Activated naive CD4-positive, alpha-beta T cell treated with anti-CD3 and anti-CD28 coated beads for 36 hours (primary cell): ENCODE measurements around the gene CDHR3. TPM values are rescaled to one million over a fixed set of nuclear protein-coding genes. Genes with fewer than 3 reads are reported as not detected.
"Not testable (repeated sequence)": the region's sequence is repeated elsewhere in the genome, so short reads cannot be mapped to it uniquely, and the experiment has no call there.

Source experiments
- CTCF ChIA-PET: fragments of 350-600 bp; sonication (Branson Sonifier 250); formaldehyde crosslinking; loops from one replicate; lab custom pipeline; 2021; ENCODE audit warnings: antibody characterized with exemption; lab: Charles Lee
- DNase-seq: peaks from one replicate; pipeline ENCODE4 v3.0.0-alpha.2; 2020
- H3K27ac Mint-ChIP-seq: one replicate; pipeline ENCODE4 v1.8.0; 2021; ENCODE audit warnings: mild to moderate bottlenecking, mixed read lengths
- H3K27me3 Mint-ChIP-seq: one replicate; pipeline ENCODE4 v1.8.0; 2021; ENCODE audit warnings: low read depth, mixed read lengths
- H3K36me3 Mint-ChIP-seq: one replicate; pipeline ENCODE4 v1.8.0; 2021; ENCODE audit warnings: low read depth, mixed read lengths
- H3K4me1 Mint-ChIP-seq: one replicate; pipeline ENCODE4 v1.8.0; 2021; ENCODE audit warnings: low read depth, mixed read lengths
- H3K4me3 Mint-ChIP-seq: one replicate; pipeline ENCODE4 v1.8.0; 2021; ENCODE audit warnings: mild to moderate bottlenecking, moderate library complexity, mixed read lengths
- H3K9me3 Mint-ChIP-seq: one replicate; pipeline ENCODE4 v1.8.0; 2021; ENCODE audit warnings: mixed read lengths
- intact Hi-C: fragments of 100-400 bp; cut with micrococcal nuclease; formaldehyde crosslinking; loops from one replicate; pipeline ENCODE4 v1.15.1; 2023
- total RNA-seq, 2 experiments: library from RNA; stranded (reverse); gene quantifications; one replicate each; pipeline ENCODE4 v1.2.3, GENCODE V29; 2021

The CDHR3 gene
- total RNA-seq, 2 experiments from 2014 or later: 0.52 to 0.93 TPM

DNA sequence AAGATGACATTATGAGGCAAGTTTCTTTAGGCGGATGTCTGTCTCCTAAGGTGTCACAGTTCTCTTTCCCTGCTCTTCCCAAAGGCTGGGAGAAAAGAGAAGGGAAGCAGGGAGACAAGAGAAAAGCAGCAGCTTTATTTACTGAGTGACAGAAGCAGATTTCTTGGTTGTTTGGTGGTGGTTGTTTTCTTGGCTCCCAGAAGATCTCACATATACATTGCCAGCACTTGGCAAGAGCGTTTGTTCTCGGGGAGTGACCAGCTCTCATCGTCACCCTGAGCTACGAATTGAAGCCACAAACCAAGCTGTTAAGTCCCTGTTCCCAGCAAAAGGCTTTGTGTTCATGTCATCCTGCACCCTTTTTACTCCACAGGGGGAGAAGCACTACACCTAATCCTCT is 11.4 kb downstream of the CDHR3 start:
- Mint-ChIP-seq H3K36me3 (no peaks in the 10 kb centered on the region), H3K27ac (no peak overlapping the region), H3K4me3 (no peak overlapping the region), H3K4me1 (no peaks in the 10 kb centered on the region), H3K27me3 (no peaks in the 10 kb centered on the region), H3K9me3 (no peaks in the 10 kb centered on the region)
- intact Hi-C loops: no loop called here
- DNase-seq: no peak
- CTCF ChIA-PET: no interaction called here

DNA sequence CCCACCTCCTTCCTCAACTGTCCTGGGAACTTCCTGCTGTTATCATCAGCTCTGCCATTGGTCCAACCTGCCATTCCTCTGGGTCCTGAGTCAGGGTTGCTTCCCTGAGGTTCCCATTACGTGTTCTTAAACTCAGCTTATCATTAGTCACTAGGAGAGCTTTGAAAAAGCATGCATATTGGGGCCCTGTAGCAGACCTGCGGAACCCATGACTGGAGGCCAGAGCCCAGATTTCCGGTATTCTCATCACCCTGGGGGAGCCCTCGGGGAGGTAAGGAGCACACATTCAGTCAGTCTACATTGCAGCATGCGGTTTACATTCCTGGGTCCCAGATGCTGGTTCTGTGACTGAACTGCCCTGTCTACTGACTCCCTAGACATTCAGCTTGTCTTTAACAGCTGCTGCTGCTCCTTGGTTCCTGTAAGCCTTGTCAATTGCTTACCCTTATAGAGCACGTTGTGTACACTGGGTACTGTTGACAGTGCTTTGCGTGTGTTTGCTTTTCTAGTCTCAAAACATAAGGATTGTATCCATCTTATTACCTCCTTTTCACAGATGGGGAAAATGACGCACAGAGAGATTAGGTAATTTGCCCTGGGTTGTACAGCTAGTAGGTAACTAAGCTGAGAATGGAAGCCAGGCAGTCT is 12.8 kb downstream of the CDHR3 start:
- no peak for DNase-seq
- Mint-ChIP-seq H3K27ac (no peak overlapping the region), H3K27me3 (no peaks in the 10 kb centered on the region), H3K36me3 (no peaks in the 10 kb centered on the region), H3K4me1 (no peaks in the 10 kb centered on the region), H3K4me3 (no peak overlapping the region), H3K9me3 (no peaks in the 10 kb centered on the region)
- CTCF ChIA-PET: no interaction called here
- intact Hi-C loops: no loop called here

DNA sequence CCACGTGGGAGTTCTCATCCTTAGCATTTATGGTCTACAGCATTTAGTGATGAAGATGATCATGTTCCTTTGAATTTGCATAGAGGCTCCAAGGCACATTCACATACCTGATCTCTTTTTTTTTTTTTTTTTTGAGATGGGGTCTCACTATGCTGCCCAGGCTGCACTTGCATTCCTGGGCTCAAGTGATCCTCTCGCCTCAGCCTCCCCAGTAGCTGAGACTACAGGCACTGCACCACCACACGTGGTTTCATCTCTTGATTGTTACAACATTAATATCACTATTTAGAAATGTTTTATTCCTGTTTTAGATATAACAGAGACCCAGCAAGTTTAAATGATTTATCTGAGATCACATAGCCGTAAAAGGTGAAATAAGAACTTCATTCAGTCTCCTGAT is 13.8 kb downstream of the CDHR3 start:
- no peaks in the 10 kb centered on the region for H3K27me3 Mint-ChIP-seq
- H3K27ac Mint-ChIP-seq: no peak overlapping the region
- no peaks in the 10 kb centered on the region for H3K4me1 Mint-ChIP-seq
- DNase-seq: no peak
- CTCF ChIA-PET: no interaction called here
- no peaks in the 10 kb centered on the region for H3K9me3 Mint-ChIP-seq
- H3K36me3 Mint-ChIP-seq: no peaks in the 10 kb centered on the region
- H3K4me3 Mint-ChIP-seq: no peak overlapping the region
- intact Hi-C loops: no loop called here

DNA sequence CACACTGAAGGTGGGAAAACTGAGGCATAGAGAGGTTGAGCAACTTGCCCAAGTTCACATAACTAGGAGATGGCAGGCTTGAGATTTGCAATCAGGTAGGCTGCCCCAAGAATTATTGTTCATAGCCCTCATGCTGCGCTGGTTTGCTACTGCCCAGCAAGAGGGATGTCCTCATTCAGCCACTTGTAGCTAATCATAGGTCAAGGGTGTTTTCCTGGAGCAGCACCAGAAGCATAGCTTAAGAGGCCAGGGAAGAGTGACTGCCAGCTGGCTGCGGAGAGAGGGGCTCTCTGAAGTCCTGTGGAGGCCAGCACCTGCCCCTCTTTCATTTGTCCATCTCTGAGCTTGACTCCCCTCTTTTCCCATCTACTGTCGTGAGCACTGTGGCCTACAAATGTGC is 15.0 kb downstream of the CDHR3 start:
- intact Hi-C loops: no loop called here
- no peak for DNase-seq
- no peaks in the 10 kb centered on the region for H3K27me3 Mint-ChIP-seq
- H3K4me1 Mint-ChIP-seq: no peaks in the 10 kb centered on the region
- no peaks in the 10 kb centered on the region for H3K9me3 Mint-ChIP-seq
- CTCF ChIA-PET: no interaction called here
- no peak overlapping the region for H3K4me3 Mint-ChIP-seq
- H3K27ac Mint-ChIP-seq: no peak overlapping the region
- H3K36me3 Mint-ChIP-seq: no peaks in the 10 kb centered on the region

DNA sequence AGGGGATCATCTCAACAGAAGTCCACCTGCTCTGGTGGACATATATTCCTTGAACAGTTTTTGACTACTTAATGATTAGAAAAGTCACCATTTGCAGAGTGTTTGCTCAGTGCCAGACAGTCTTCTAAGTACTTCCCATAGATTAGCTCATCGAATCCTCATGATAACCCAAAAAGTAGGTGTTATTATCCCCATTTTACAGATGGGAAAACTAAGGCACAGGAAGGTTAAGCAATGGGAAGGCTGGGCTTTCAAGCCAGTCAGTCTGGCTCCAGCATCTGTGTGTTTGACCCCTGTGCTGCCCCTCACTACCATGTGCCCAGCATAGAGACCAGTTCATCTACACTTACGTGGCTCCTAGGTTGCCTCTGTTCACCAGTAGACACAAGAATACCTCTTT is 15.9 kb downstream of the CDHR3 start:
- no peaks in the 10 kb centered on the region for H3K36me3 Mint-ChIP-seq
- no peaks in the 10 kb centered on the region for H3K9me3 Mint-ChIP-seq
- no peak overlapping the region for H3K27ac Mint-ChIP-seq
- no peak for DNase-seq
- no peak overlapping the region for H3K4me3 Mint-ChIP-seq
- H3K27me3 Mint-ChIP-seq: no peaks in the 10 kb centered on the region
- intact Hi-C loops: no loop called here
- CTCF ChIA-PET: interaction anchor here (0.6 kb wide), 1 partner anchor 19 kb away, joined by 3 read pairs; no protein-coding TSS in a partner anchor
- H3K4me1 Mint-ChIP-seq: no peaks in the 10 kb centered on the region

DNA sequence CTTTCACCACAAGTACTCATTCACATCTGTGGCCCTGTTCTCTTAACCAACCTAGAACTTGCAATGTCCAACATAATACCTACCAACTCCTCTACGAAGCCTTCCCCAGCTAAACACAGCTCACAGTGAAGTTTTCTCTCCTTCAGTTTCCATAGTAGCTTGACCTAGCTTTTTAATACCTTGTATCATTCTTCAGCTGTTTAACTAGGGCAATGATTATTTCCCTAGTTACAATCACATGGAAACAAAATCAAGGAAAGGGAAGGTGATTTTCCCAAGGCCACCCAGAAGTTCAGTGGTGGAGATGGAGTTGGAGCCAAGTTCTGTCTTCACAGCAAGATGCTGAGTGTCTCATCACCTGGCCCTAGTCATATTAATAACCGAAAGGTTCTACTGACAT is 16.3 kb downstream of the CDHR3 start:
- Mint-ChIP-seq H3K9me3 (no peaks in the 10 kb centered on the region), H3K27me3 (no peaks in the 10 kb centered on the region), H3K4me3 (no peak overlapping the region), H3K36me3 (no peaks in the 10 kb centered on the region), H3K4me1 (no peaks in the 10 kb centered on the region), H3K27ac (no peak overlapping the region)
- intact Hi-C loops: no loop called here
- CTCF ChIA-PET: no interaction called here
- DNase-seq: no peak

DNA sequence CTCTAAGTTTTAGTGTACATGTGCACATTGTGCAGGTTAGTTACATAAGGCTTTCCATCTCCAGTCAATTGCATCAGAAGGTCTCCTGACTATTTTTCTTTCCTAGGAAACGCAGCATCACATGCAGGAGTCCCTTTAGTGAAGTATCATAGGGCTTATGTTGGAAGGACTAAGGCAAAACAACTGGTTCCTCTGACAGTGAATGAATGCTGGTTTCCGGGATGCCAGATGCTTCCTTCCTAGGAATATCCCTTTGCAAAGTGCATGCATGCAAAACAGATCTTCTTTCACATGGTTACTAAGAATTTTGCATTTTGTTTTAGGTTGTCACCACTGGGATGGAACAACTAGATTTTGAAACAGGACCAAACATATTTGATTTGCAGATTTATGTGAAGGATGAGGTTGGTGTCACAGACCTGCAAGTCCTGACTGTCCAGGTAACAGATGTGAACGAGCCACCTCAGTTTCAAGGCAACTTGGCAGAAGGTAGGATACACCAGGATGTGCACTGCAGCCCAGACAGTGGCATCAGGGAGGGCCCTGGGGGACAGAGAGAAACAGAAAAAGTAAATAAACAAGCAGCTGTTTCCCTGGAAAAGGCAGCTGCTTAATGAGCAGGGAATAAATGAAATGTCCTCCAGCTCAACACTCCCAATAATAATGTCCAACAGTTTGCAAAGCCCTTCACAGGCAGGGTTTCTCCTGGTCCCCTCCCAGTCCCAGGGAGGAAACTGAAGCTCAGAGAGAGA is 17.8 kb downstream of the CDHR3 start:
- Mint-ChIP-seq H3K4me3 (no peak overlapping the region), H3K36me3 (no peaks in the 10 kb centered on the region), H3K27me3 (no peaks in the 10 kb centered on the region), H3K9me3 (no peaks in the 10 kb centered on the region), H3K27ac (no peak overlapping the region), H3K4me1 (no peaks in the 10 kb centered on the region)
- DNase-seq: no peak
- CTCF ChIA-PET: interaction anchor here (0.9 to 1.0 kb wide), 2 partner anchors 62 to 228 kb away, joined by 3 to 4 read pairs; no protein-coding TSS in a partner anchor
- intact Hi-C loops: no loop called here

DNA sequence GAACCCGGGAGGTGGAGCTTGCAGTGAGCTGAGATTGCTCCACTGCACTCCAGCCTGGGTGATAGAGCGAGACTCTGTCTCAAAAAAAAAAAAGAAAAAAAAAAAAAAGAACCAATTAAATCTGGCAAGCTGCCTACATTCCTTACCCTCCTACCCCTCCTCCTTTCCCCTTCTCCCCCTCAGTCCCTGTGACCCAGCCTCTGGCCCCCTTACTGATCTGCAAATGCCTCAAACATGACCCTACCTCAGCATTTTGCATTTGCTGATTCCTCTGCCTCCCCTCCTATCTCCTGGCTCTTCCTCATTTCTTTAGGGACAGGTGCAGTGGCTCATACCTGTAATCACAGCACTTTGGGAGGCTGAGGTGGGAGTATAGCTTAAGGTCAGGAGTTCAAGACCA is 19.3 kb downstream of the CDHR3 start:
- Mint-ChIP-seq H3K27me3 (no peaks in the 10 kb centered on the region), H3K36me3 (no peaks in the 10 kb centered on the region), H3K4me3 (no peak overlapping the region), H3K9me3 (no peaks in the 10 kb centered on the region), H3K4me1 (no peaks in the 10 kb centered on the region), H3K27ac (no peak overlapping the region)
- DNase-seq: no peak
- CTCF ChIA-PET: interaction anchor here (0.7 kb wide), 1 partner anchor 1435 kb away, joined by 10 read pairs; no protein-coding TSS in a partner anchor
- intact Hi-C loops: no loop called here

DNA sequence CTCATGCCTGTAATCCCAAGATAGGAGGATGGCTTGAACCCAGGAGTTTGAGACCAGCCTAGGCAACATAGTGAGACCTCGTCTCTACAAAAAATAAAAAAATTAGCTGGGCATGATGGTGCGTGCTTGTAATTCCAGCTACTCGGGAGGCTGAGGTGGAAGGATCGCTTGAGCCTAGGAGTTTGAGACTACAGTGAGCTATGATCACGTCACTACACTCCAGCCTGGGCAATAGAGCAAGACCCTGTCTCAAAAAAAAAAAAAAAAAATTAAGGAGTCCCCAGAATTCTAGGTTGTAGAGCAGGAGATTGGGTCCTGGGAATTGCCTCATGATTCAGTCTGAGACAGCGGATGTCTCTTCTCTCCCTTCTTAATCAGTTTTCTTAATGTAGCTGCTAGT is 21.7 kb downstream of the CDHR3 start:
- CTCF ChIA-PET: interaction anchor here (0.5 to 1.0 kb wide), 3 partner anchors 50 to 233 kb away, joined by 3 to 6 read pairs (median 3); no protein-coding TSS in a partner anchor
- not testable (repeated sequence) for H3K27ac Mint-ChIP-seq, H3K9me3 Mint-ChIP-seq

DNA sequence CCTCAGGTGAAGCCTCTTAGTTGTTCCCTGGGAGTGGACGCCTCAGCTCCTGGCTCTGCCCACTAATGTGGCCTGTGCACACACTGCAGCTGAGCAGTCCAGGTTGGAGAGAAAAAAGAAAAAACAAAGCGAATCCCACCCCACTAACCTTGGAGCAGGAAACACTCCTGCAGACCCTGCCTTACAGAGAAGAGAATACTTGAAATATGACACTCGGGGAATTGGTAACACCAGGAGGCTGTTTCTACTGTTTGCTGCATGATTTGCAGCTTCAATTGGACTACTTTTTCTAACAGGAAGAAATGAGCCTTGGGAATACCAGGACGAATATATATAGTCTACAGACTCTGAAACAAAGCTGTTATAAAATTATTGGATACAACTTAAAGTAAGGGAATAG is 22.2 kb downstream of the CDHR3 start:
- intact Hi-C loops: no loop called here
- H3K9me3 Mint-ChIP-seq: no peaks in the 10 kb centered on the region
- no peaks in the 10 kb centered on the region for H3K4me1 Mint-ChIP-seq
- no peaks in the 10 kb centered on the region for H3K27me3 Mint-ChIP-seq
- H3K36me3 Mint-ChIP-seq: no peaks in the 10 kb centered on the region
- DNase-seq: no peak
- CTCF ChIA-PET: interaction anchor here (1.0 kb wide), 1 partner anchor 58 kb away, joined by 6 read pairs; no protein-coding TSS in a partner anchor
- no peak overlapping the region for H3K4me3 Mint-ChIP-seq
- no peak overlapping the region for H3K27ac Mint-ChIP-seq

More for the DNA sequence above, 21.7 kb downstream of the CDHR3 start:
- H3K36me3 Mint-ChIP-seq, H3K4me3 Mint-ChIP-seq, intact Hi-C loops, DNase-seq, H3K27me3 Mint-ChIP-seq, H3K4me1 Mint-ChIP-seq: not testable (repeated sequence)

DNA sequence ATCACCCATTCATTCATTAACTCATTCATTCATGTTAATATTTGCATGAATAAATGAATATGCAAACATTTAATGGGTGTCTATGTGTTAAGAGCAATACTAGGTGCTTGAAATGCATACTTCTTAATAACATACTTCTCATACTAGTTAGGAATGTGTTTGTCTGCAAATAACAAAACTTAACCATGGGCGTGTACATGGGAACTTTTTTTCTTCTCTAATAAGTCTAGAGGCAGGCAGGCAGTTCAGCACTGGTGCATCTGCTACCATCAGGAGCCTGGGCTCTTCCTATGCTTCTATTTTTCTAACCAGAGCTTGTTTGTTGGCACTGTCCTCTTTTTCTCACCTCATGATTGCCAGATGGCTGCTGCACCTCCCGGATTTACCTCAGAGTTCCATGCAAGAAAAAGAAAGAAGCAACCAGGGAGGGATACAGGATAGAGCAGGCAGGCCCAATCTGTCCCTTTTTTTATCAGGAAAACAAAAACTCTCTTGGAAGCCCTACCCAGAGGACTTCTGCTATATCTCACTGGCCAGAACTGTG is 22.7 kb downstream of the CDHR3 start:
- no peaks in the 10 kb centered on the region for H3K36me3 Mint-ChIP-seq
- no peak for DNase-seq
- CTCF ChIA-PET: interaction anchor here (0.6 kb wide), 1 partner anchor 8 kb away, joined by 3 read pairs; no protein-coding TSS in a partner anchor
- no peaks in the 10 kb centered on the region for H3K27me3 Mint-ChIP-seq
- H3K4me1 Mint-ChIP-seq: no peaks in the 10 kb centered on the region
- intact Hi-C loops: no loop called here
- no peaks in the 10 kb centered on the region for H3K9me3 Mint-ChIP-seq
- H3K27ac Mint-ChIP-seq: no peak overlapping the region
- no peak overlapping the region for H3K4me3 Mint-ChIP-seq

DNA sequence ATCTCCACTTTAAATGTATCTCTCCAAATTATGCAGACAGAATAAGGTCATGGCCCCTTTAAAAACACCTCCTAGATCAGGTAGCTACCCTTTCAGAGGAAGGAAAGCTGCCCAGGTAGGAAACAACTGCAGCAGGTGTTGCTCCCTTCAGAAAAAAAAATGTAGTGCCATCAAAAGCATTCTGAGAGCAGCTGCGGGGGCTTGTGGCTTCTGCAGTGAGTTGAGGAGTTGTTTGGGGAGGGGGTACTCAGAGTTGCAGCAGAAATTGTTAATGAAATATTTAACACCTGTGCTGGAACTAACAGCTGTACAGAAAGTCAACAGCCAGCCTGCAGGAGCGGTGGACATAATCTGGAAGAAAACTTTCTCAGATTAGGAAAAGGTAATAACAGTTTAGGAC is 24.0 kb downstream of the CDHR3 start:
- Mint-ChIP-seq H3K9me3 (no peaks in the 10 kb centered on the region), H3K36me3 (no peaks in the 10 kb centered on the region), H3K27me3 (no peaks in the 10 kb centered on the region), H3K4me3 (no peak overlapping the region), H3K4me1 (no peaks in the 10 kb centered on the region), H3K27ac (no peak overlapping the region)
- no peak for DNase-seq
- intact Hi-C loops: no loop called here
- CTCF ChIA-PET: no interaction called here
